ENCODE data around the gene L3MBTL3. TPM values are rescaled to one million over a fixed set of nuclear protein-coding genes. Genes with fewer than 3 reads are reported as not detected.

The L3MBTL3 gene
- total RNA-seq = 3.2 TPM
- long read RNA-seq, partial matches to known transcripts = 1 of 1 reads
- long read RNA-seq, other reads (novel, unspliced or antisense) = 0 of 1 reads

DNA sequence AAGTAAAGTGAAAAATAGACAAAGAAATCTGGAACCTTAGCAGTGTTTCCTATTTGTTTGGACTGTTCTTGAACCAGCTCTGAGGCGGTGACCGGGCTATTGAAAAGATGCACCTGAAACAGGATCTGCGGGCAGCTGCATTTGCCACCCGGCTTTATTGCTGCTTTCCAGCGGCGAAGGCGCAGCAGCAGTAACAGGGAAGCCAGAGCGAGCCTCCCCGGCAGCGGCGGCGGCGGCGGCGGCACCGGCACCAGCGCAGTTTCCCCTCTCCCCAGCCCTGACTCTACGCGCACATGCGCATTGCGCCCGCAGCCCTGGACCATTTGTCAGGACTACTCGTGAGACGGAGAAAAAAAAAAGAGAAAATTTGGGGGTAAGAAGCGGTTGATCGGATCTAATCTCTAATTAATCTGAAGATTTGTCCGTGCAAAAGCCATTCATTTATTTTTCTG lies at the start of gene L3MBTL3:
L3MBTL3 (plus strand) TSS at position 290 of the 452 bp plus-strand sequence. CDS start 24,119 bp downstream, outside the sequence.
- DNase-seq = peak; percentile 89
- Histone ChIP-seq H3K27me3 (ENCODE audit: low read depth) (no peaks in the 10 kb centered on the region), H3K4me3 (peak within 1 kb of the TSS; percentile 90), H3K4me1 (peaks cover 23% of the 10 kb centered on the region), H3K36me3 (no peaks in the 10 kb centered on the region), H3K27ac (replicated peaks) (peak within 1 kb of the TSS; percentile 57), H3K9me3 (replicated peaks) (no peaks in the 10 kb centered on the region)
- TF ChIP-seq, protein P1, sequence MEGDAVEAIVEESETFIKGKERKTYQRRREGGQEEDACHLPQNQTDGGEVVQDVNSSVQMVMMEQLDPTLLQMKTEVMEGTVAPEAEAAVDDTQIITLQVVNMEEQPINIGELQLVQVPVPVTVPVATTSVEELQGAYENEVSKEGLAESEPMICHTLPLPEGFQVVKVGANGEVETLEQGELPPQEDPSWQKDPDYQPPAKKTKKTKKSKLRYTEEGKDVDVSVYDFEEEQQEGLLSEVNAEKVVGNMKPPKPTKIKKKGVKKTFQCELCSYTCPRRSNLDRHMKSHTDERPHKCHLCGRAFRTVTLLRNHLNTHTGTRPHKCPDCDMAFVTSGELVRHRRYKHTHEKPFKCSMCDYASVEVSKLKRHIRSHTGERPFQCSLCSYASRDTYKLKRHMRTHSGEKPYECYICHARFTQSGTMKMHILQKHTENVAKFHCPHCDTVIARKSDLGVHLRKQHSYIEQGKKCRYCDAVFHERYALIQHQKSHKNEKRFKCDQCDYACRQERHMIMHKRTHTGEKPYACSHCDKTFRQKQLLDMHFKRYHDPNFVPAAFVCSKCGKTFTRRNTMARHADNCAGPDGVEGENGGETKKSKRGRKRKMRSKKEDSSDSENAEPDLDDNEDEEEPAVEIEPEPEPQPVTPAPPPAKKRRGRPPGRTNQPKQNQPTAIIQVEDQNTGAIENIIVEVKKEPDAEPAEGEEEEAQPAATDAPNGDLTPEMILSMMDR (IDR thresholded peaks at IDR 0.05; ENCODE audit: borderline replicate concordance) = no peak
- intact Hi-C loops (cut with micrococcal nuclease) = loop anchor here (10.0 kb wide), 1 partner anchor 424 kb away; no protein-coding TSS in a partner anchor

DNA sequence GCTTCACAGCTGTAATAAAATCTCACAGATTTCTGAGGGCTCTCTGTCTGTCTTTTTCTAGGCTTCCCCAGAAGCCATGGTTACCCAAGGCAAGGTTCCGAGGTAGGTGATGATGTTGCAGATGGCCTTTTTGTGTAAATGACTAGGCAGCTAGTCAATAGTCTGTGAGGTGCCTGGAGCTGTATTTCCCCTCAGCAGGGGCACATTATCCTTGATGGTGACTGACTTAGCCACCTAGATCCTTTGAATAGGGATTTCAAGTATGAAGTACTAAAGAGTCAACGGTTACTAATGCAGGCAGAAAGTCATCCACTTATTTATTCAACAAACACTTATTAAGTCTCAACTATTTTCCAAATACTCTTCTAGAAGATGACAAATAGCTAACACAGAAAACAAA lies 49.3 kb upstream of the L3MBTL3 start:
- intact Hi-C loops (cut with micrococcal nuclease) = no loop called here
- no peak for DNase-seq
- Histone ChIP-seq H3K36me3 (no peaks in the 10 kb centered on the region), H3K4me3 (no peak overlapping the region), H3K27me3 (ENCODE audit: low read depth) (peaks cover 19% of the 10 kb centered on the region), H3K4me1 (no peaks in the 10 kb centered on the region), H3K27ac (replicated peaks) (no peak overlapping the region), H3K9me3 (replicated peaks) (no peaks in the 10 kb centered on the region)
- TF ChIP-seq, protein P1 (IDR thresholded peaks at IDR 0.05; ENCODE audit: borderline replicate concordance) = no peak

DNA sequence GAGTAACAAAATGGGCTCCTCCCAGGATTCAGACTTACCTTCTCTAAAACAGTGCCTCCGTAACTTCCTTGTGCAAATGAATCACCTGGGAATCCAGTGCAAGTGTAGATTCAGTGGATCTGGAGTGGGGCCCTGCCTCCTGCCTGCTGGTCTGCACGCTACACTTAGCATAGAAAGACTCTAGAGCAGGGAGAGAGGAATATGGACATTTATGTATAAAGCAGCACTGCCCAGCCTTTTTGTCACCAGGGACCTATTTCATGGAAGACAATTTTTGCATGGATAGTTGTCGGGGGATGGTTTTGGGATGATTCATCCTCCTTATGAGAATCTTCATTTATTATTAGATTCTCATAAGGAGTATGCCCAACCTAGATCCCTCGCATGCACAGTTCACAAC lies 42.3 kb upstream of the L3MBTL3 start:
- peaks cover 32% of the 10 kb centered on the region for H3K9me3 ChIP-seq (replicated peaks)
- no peak overlapping the region for H3K4me3 ChIP-seq
- H3K27me3 ChIP-seq (ENCODE audit: low read depth) = no peaks in the 10 kb centered on the region
- H3K27ac ChIP-seq (replicated peaks) = no peak overlapping the region
- H3K4me1 ChIP-seq = no peaks in the 10 kb centered on the region
- H3K36me3 ChIP-seq = no peaks in the 10 kb centered on the region
- TF ChIP-seq, protein P1 (IDR thresholded peaks at IDR 0.05; ENCODE audit: borderline replicate concordance) = no peak
- no peak for DNase-seq
- intact Hi-C loops (cut with micrococcal nuclease) = no loop called here

DNA sequence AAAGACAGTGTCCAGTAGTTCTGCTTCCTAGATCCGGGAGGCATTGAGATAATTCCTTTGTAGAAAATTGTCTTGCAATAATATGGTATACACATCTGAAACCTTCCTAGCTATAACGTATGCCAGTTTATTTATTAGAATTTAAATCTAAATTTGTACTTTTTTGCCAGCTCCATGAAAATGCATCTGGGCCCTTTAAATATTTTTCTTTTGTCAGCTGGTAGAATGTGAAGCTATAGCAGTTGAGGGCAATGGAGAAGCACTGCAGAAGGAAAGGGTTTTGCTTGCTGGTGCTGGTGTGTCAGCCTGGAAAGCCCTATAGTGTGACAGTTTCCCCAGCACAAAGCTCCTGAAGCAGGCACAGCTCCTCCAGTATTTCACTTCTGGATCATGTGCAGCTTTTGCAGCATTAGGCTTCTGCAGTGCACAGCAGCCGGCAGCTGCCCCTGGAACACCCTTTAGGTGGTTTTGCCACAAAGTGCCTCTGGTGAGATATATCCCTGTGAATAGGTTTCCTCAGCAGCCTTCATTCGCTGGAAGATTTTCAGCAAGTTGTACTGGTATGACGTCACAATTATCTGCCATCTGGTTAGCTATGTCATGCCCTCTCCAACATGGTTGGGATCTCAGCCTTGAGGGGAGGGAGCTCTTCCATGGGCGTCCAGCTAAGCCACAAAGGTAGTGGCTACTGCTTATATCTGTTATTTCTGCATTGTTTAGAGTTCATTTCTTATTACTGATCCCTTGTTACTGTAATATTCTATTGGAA lies 40.0 kb upstream of the L3MBTL3 start:
- no peaks in the 10 kb centered on the region for H3K27me3 ChIP-seq (ENCODE audit: low read depth)
- TF ChIP-seq, protein P1 (IDR thresholded peaks at IDR 0.05; ENCODE audit: borderline replicate concordance) = no peak
- no peak overlapping the region for H3K27ac ChIP-seq (replicated peaks)
- no peaks in the 10 kb centered on the region for H3K4me1 ChIP-seq
- H3K36me3 ChIP-seq = no peaks in the 10 kb centered on the region
- intact Hi-C loops (cut with micrococcal nuclease) = no loop called here
- H3K9me3 ChIP-seq (replicated peaks) = peaks cover 32% of the 10 kb centered on the region
- no peak overlapping the region for H3K4me3 ChIP-seq
- no peak for DNase-seq

DNA sequence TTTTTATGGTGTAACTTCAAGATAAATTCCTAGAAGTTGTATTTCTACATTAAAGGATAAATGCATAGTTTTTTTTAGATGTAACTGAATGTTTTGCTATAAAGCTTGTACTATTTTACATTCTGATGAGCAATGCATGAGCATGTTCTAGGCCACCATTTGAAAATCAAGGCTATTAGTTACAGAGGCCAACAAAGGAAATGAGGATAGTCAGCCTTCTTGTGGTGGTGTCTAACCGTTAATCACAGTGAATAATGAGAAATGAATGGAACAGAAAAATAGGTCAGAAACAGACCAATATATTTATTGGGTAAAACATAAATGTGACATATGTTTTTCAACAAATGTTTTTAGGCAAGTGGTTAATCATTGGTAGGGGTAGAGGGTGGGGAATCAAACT lies 37.6 kb upstream of the L3MBTL3 start:
- no peak for DNase-seq
- peaks cover 32% of the 10 kb centered on the region for H3K9me3 ChIP-seq (replicated peaks)
- no peaks in the 10 kb centered on the region for H3K36me3 ChIP-seq
- TF ChIP-seq, protein P1 (IDR thresholded peaks at IDR 0.05; ENCODE audit: borderline replicate concordance) = no peak
- no peaks in the 10 kb centered on the region for H3K27me3 ChIP-seq (ENCODE audit: low read depth)
- H3K4me1 ChIP-seq = no peaks in the 10 kb centered on the region
- H3K27ac ChIP-seq (replicated peaks) = no peak overlapping the region
- H3K4me3 ChIP-seq = no peak overlapping the region
- intact Hi-C loops (cut with micrococcal nuclease) = no loop called here

Measured in left ventricle myocardium inferior (tissue), 1 donor.